Measurements from ENCODE around the gene STARD3. TPM values are rescaled to one million over a fixed set of nuclear protein-coding genes. Genes with fewer than 3 reads are reported as not detected.

The STARD3 gene
- total RNA-seq, 1 donor from 2014 or later: 87.6 TPM

DNA sequence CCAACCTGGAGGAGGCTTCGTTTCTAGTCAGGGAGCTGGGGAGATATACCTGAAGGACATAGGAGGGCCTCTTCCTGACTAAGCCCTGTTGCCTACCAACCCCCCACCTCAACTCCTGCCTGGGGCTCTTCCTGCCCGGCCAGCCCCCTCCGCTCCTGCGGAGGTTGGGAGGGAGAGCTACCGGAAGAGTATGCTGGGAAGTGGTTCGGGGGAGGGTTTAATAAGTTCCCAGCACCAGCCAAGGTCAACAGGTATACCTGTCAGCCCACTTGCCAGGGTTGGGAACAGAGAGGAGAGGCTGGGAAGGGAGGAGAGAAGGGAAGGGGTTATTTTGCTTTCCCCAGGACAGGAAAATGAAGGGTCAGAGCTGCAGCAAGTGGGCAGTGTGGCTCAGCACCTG, 5.5 kb upstream of the STARD3 start:
- peaks cover 12% of the 10 kb centered on the region for H3K27me3 ChIP-seq
- no peak overlapping the region for H3K27ac ChIP-seq
- intact Hi-C loops (cut with DNase I): no loop called here
- TF ChIP-seq, protein P1, sequence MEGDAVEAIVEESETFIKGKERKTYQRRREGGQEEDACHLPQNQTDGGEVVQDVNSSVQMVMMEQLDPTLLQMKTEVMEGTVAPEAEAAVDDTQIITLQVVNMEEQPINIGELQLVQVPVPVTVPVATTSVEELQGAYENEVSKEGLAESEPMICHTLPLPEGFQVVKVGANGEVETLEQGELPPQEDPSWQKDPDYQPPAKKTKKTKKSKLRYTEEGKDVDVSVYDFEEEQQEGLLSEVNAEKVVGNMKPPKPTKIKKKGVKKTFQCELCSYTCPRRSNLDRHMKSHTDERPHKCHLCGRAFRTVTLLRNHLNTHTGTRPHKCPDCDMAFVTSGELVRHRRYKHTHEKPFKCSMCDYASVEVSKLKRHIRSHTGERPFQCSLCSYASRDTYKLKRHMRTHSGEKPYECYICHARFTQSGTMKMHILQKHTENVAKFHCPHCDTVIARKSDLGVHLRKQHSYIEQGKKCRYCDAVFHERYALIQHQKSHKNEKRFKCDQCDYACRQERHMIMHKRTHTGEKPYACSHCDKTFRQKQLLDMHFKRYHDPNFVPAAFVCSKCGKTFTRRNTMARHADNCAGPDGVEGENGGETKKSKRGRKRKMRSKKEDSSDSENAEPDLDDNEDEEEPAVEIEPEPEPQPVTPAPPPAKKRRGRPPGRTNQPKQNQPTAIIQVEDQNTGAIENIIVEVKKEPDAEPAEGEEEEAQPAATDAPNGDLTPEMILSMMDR (IDR thresholded peaks at IDR 0.05): no peak
- H3K9me3 ChIP-seq: no peaks in the 10 kb centered on the region
- peaks cover 9 to 15% of the 10 kb centered on the region in 2 donors for H3K4me1 ChIP-seq
- H3K36me3 ChIP-seq: no peaks in the 10 kb centered on the region
- no peak overlapping the region for H3K4me3 ChIP-seq
- DNase-seq (ENCODE audit: low spot score in 2 of 2): no peak

DNA sequence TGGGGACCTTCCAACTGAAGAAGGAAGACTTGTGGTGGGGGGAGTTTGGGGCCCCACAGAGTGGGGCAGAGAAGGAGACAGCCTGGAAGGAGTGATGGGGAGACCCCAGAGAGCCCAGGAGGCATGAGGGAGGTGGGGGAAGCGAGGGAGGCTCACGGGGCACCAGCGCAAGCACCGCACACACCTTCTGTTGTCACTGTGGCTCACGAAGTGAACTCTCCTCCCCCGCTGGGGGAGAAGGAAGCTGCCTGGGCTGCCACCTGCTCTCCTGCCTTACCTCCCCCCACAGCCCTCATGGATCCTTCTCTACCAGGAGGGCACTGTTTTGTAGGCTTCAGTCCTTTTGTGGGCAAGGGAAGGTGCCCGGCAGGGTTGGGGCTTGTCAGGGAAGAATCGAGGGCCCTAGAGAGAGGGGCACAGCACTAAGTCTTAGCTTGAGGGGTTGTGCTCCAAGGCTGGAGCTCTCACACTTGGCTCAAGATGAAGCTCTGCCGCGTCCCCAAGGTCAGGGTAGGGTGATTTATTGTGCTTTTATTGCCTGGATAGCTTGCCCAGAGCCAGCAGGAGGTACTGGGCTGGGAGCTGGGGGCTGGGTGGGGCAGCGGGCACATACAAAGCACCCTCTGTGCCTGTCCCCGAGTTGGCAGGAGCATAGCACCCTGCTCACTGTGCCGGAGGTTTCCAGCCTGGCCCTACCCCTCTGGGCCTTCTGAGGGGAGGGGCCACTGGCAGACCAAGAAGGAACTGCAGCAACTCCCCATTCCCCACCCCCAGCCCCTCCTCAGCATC, 4.6 kb upstream of the STARD3 start:
- TF ChIP-seq, protein P1 (IDR thresholded peaks at IDR 0.05): no peak
- peaks cover 5 to 10% of the 10 kb centered on the region in 2 donors for H3K4me1 ChIP-seq
- H3K27me3 ChIP-seq: peaks cover 2% of the 10 kb centered on the region
- intact Hi-C loops (cut with DNase I): no loop called here
- no peaks in the 10 kb centered on the region for H3K9me3 ChIP-seq
- H3K27ac ChIP-seq: no peak overlapping the region
- no peaks in the 10 kb centered on the region for H3K36me3 ChIP-seq
- DNase-seq (ENCODE audit: low spot score in 2 of 2): no peak
- no peak overlapping the region for H3K4me3 ChIP-seq

DNA sequence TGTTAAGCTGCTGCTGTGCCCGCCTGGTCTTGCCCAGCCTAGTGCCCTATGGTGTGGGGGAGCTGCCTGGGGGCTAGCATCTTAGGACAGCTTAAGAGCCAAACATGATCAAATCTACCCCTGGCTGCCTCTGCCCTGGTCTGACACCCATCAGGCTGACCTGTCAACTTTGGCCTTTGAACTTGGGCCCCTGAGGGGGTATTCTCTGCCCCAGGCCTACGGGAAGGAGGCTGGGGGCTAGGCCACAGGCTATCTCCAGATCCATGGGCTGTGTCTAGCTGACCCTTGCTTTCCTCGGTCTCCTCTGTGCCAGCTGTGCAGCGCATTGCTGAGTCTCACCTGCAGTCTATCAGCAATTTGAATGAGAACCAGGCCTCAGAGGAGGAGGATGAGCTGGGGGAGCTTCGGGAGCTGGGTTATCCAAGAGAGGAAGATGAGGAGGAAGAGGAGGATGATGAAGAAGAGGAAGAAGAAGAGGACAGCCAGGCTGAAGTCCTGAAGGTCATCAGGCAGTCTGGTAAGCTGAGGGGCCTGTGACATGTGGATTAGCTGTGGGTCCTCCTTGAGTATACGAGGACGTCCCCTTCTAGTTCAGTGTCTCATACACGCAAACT, 3.3 kb upstream of the STARD3 start:
- intact Hi-C loops (cut with DNase I): loop anchor here (1.0 to 2.0 kb wide), 2 partner anchors 10 to 33 kb away; no protein-coding TSS in a partner anchor
- no peaks in the 10 kb centered on the region for H3K27me3 ChIP-seq
- TF ChIP-seq, protein P1 (IDR thresholded peaks at IDR 0.05): no peak
- no peak for DNase-seq (ENCODE audit: low spot score in 2 of 2)
- H3K27ac ChIP-seq: no peak overlapping the region
- H3K9me3 ChIP-seq: no peaks in the 10 kb centered on the region
- H3K4me1 ChIP-seq: peaks cover 11 to 17% of the 10 kb centered on the region in 2 donors
- H3K4me3 ChIP-seq: no peak overlapping the region
- no peaks in the 10 kb centered on the region for H3K36me3 ChIP-seq

DNA sequence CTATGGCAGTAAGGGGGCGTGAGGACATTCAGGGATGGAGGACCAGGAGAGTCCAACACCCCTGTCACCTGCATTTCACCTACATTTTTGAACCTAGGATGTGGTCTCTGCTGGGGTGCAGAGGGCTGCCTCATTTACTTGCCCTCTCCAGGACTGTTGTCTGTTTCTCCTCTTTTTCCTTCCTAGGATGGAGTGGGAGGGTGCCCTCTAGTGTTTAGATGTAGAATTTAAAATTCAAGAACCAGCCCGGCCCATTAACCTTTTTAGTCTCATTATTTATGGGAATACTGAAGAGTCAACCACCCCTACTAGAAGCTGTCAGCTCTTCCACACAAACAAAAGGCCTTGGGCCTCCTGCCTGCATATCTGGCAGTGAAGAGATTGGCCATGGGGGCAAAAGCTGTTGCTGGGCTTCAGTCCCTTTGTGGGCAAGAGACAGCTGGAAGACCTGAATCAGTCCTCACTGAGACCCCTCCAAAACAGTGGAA, 2.5 kb upstream of the STARD3 start:
- intact Hi-C loops (cut with DNase I): loop anchor here (1.0 to 2.0 kb wide), 2 partner anchors 11 to 32 kb away; no protein-coding TSS in a partner anchor
- no peaks in the 10 kb centered on the region for H3K9me3 ChIP-seq
- H3K27me3 ChIP-seq: no peaks in the 10 kb centered on the region
- H3K4me1 ChIP-seq: peaks cover 11 to 23% of the 10 kb centered on the region in 2 donors
- no peak for DNase-seq (ENCODE audit: low spot score in 2 of 2)
- no peak overlapping the region for H3K27ac ChIP-seq
- no peaks in the 10 kb centered on the region for H3K36me3 ChIP-seq
- H3K4me3 ChIP-seq: no peak overlapping the region
- TF ChIP-seq, protein P1 (IDR thresholded peaks at IDR 0.05): peak; percentile 58 to 72 (median 72)

DNA sequence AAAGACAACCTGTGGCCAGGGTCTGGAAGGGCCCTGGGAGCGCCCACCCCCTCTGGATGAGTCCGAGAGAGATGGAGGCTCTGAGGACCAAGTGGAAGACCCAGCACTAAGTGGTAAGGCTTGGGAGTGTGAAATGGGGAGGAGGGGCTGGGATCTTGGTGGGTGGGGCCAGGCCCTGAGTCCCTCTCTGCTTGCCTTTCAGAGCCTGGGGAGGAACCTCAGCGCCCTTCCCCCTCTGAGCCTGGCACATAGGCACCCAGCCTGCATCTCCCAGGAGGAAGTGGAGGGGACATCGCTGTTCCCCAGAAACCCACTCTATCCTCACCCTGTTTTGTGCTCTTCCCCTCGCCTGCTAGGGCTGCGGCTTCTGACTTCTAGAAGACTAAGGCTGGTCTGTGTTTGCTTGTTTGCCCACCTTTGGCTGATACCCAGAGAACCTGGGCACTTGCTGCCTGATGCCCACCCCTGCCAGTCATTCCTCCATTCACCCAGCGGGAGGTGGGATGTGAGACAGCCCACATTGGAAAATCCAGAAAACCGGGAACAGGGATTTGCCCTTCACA, 1.2 kb upstream of the STARD3 start:
- Histone ChIP-seq H3K4me1 (peaks cover 11 to 27% of the 10 kb centered on the region in 2 donors), H3K36me3 (no peaks in the 10 kb centered on the region), H3K9me3 (no peaks in the 10 kb centered on the region), H3K4me3 (no peak overlapping the region), H3K27ac (peak overlapping the region in 1 of 2 donors; percentile 83), H3K27me3 (no peaks in the 10 kb centered on the region)
- TF ChIP-seq, protein P1 (IDR thresholded peaks at IDR 0.05): no peak
- intact Hi-C loops (cut with DNase I): loop anchor here (2.0 to 5.0 kb wide), 3 partner anchors 31 to 117 kb away; partner anchors contain the start of gene MIEN1
- no peak for DNase-seq (ENCODE audit: low spot score in 2 of 2)

Measured in ascending aorta (tissue), 2 donors.